Smooth muscle cell (in vitro differentiated cells): Measurements from ENCODE around the gene NR4A2. TPM values are rescaled to one million over a fixed set of nuclear protein-coding genes. Genes with fewer than 3 reads are reported as not detected.

Source experiments
- DNase-seq: peaks from one replicate; lab custom pipeline; 2025; ENCODE audit not compliant: unreplicated experiment; lab: John Stamatoyannopoulos, UW
- H2AFZ ChIP-seq: fragments of 200-600 bp; sonication (generic); 2 replicates; pipeline ENCODE4 v1.6.0; 2016; ENCODE audit warnings: antibody characterized with exemption, low read depth, mild to moderate bottlenecking
- H3F3A ChIP-seq: fragments of 200-600 bp; sonication (generic); 2 replicates; pipeline ENCODE4 v1.6.0; 2017; ENCODE audit warnings: antibody characterized with exemption, low read depth
- H3K27ac ChIP-seq: fragments of 200-600 bp; sonication (generic); 2 replicates; pipeline ENCODE4 v1.5.1; 2016; ENCODE audit warnings: low read depth, mild to moderate bottlenecking
- H3K27me3 ChIP-seq: fragments of 200-600 bp; sonication (generic); 2 replicates; pipeline ENCODE4 v1.6.1; 2016; ENCODE audit warnings: low read depth, mild to moderate bottlenecking
- H3K36me3 ChIP-seq: fragments of 200-600 bp; sonication (generic); 2 replicates; pipeline ENCODE4 v1.5.1; 2016; ENCODE audit warnings: low read depth
- H3K4me1 ChIP-seq: fragments of 200-600 bp; sonication (generic); 2 replicates; pipeline ENCODE4 v1.5.1; 2016; ENCODE audit warnings: low read depth
- H3K4me2 ChIP-seq: fragments of 200-600 bp; sonication (generic); 2 replicates; pipeline ENCODE4 v1.6.0; 2016; ENCODE audit warnings: mild to moderate bottlenecking
- H3K4me3 ChIP-seq: fragments of 200-600 bp; sonication (generic); 2 replicates; pipeline ENCODE4 v1.5.1; 2016; ENCODE audit warnings: mild to moderate bottlenecking
- H3K79me2 ChIP-seq: fragments of 200-600 bp; sonication (generic); 2 replicates; pipeline ENCODE4 v1.6.0; 2016; ENCODE audit warnings: low read depth, mild to moderate bottlenecking
- H3K9ac ChIP-seq: fragments of 200-600 bp; sonication (generic); 2 replicates; pipeline ENCODE4 v1.6.0; 2016; ENCODE audit warnings: low read depth
- H3K9me3 ChIP-seq: fragments of 200-600 bp; sonication (generic); replicated peaks from 2 replicates; pipeline ENCODE4 v1.5.1; 2016; ENCODE audit warnings: low read depth
- H4K20me1 ChIP-seq: fragments of 200-600 bp; sonication (generic); 2 replicates; pipeline ENCODE4 v1.6.0; 2016; ENCODE audit warnings: low read depth
- WGBS: methylation state at CpG from one replicate; pipeline ENCODE4 v1.1.7; 2016; ENCODE audit warnings: low lambda C conversion rate; 5-methylcytosine and 5-hydroxymethylcytosine counted together
- polyA plus RNA-seq: library from polyadenylated mRNA; unstranded; fragments of >200 nt; fragmentation: Nextera tagmentation; extraction: Ambion mirVana; gene quantifications from 2 replicates; pipeline ENCODE4 v1.2.1, GENCODE V29; 2016
- total RNA-seq: library from RNA; depleted of rRNA; stranded (reverse); fragments of >200 nt; gene quantifications from 2 replicates; pipeline ENCODE4 v1.2.3, GENCODE V29; 2014
- TF ChIP-seq, protein P1 (sequence below): fragments of 200-600 bp; sonication (generic); IDR thresholded peaks from 2 replicates; pipeline ENCODE4 v1.5.1; 2017; ENCODE audit warnings: borderline replicate concordance, mild to moderate bottlenecking, antibody characterized with exemption; ENCODE audit not compliant: insufficient read depth, poor library complexity, severe bottlenecking

Gene NR4A2
- total and polyA plus RNA-seq, 2 experiments from 2014 or later: 6.7 to 14.5 TPM

DNA sequence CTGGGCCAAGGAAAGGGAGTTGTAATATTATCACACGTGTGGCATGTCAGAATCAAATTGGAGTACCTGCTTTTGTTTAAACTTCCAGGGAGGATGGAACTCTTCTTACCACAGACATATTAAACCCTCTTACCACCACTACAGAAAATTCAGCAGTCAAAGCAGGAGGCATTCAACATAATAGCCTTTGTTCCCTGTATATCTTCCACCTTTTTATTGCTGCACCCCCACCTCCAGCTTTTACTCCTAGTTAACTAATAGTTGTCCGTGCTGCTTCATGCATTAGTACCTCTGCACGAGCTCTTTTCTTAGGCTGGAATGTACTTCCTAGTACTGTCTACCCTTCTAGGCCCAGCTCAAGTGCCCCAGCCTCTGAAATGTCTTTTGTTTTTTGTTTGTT is 14.9 kb upstream of the NR4A2 start:
- H3K79me2 ChIP-seq: no peaks in the 10 kb centered on the region
- 92% methylated on average over 3 of the region's 3 CpGs for whole genome bisulfite sequencing
- H3K4me1 ChIP-seq: peaks cover 6% of the 10 kb centered on the region
- no peaks in the 10 kb centered on the region for H3K9me3 ChIP-seq
- H3F3A ChIP-seq: peaks cover 6% of the 10 kb centered on the region
- H2AFZ ChIP-seq: no peak overlapping the region
- H3K36me3 ChIP-seq: no peaks in the 10 kb centered on the region
- no peak overlapping the region for H3K4me3 ChIP-seq
- H3K9ac ChIP-seq: no peak overlapping the region
- H3K4me2 ChIP-seq: no peak overlapping the region
- H4K20me1 ChIP-seq: no peaks in the 10 kb centered on the region
- TF ChIP-seq, protein P1, sequence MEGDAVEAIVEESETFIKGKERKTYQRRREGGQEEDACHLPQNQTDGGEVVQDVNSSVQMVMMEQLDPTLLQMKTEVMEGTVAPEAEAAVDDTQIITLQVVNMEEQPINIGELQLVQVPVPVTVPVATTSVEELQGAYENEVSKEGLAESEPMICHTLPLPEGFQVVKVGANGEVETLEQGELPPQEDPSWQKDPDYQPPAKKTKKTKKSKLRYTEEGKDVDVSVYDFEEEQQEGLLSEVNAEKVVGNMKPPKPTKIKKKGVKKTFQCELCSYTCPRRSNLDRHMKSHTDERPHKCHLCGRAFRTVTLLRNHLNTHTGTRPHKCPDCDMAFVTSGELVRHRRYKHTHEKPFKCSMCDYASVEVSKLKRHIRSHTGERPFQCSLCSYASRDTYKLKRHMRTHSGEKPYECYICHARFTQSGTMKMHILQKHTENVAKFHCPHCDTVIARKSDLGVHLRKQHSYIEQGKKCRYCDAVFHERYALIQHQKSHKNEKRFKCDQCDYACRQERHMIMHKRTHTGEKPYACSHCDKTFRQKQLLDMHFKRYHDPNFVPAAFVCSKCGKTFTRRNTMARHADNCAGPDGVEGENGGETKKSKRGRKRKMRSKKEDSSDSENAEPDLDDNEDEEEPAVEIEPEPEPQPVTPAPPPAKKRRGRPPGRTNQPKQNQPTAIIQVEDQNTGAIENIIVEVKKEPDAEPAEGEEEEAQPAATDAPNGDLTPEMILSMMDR: no peak
- no peak overlapping the region for H3K27ac ChIP-seq
- no peak for DNase-seq
- H3K27me3 ChIP-seq: no peaks in the 10 kb centered on the region

DNA sequence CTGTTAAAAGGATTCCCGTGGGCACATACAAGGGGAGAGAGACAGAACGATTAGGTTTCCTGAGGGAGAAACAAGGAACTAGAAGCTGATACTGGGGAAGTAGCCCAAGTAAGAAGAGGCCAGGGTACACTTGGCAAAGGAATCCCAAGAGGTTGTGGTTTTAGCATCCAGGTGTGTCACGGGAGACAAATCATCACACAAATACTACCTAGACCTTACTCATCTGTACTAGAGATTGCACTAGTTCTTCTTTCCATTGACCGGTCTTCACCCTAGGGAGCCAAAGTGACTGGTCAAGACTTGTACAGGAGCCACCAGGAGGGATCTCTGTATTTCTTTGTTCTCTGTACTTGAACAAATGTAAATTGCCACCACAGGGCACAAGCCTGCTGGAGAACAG is 14.2 kb upstream of the NR4A2 start:
- Histone ChIP-seq H3K27ac (no peak overlapping the region), H3K4me2 (no peak overlapping the region)

DNA sequence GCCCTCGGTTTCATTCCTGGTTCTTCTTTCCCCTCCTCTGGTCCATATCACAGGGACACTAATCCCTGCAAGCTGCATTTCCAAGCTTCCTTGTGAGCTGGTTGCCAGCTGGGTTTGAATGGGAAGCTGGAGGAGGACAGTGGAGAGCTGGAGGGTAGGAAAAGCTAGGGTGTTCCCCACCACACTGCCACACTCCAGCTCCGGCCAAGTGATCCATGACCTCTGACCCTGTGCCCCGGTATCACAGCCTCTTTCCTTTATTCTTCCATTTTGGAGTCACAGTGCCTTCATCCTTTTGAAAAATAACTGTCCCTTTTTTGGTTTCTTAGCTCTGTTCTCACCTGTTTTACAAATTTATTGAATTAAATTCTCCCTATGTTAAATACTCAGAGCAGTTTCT is 13.1 kb upstream of the NR4A2 start:
- H3K9ac ChIP-seq: no peak overlapping the region
- TF ChIP-seq, protein P1: no peak
- H3K27ac ChIP-seq: no peak overlapping the region
- H4K20me1 ChIP-seq: no peaks in the 10 kb centered on the region
- 88% methylated on average over 3 of the region's 3 CpGs for WGBS
- peaks cover 6% of the 10 kb centered on the region for H3K4me1 ChIP-seq
- H3K4me3 ChIP-seq: no peak overlapping the region
- peaks cover 8% of the 10 kb centered on the region for H3F3A ChIP-seq
- H3K36me3 ChIP-seq: no peaks in the 10 kb centered on the region
- H3K79me2 ChIP-seq: no peaks in the 10 kb centered on the region
- H2AFZ ChIP-seq: no peak overlapping the region
- no peaks in the 10 kb centered on the region for H3K9me3 ChIP-seq
- no peak overlapping the region for H3K4me2 ChIP-seq
- no peaks in the 10 kb centered on the region for H3K27me3 ChIP-seq
- no peak for DNase-seq

More for the DNA sequence above, 14.2 kb upstream of the NR4A2 start:
- H4K20me1 ChIP-seq: no peaks in the 10 kb centered on the region
- no peaks in the 10 kb centered on the region for H3K79me2 ChIP-seq
- H3K27me3 ChIP-seq: no peaks in the 10 kb centered on the region
- no peaks in the 10 kb centered on the region for H3K36me3 ChIP-seq
- H3F3A ChIP-seq: peaks cover 6% of the 10 kb centered on the region
- WGBS: 69% methylated on average over 4 of the region's 4 CpGs
- TF ChIP-seq, protein P1: no peak
- no peak for DNase-seq
- peaks cover 6% of the 10 kb centered on the region for H3K4me1 ChIP-seq
- no peaks in the 10 kb centered on the region for H3K9me3 ChIP-seq
- H3K9ac ChIP-seq: no peak overlapping the region
- no peak overlapping the region for H3K4me3 ChIP-seq
- H2AFZ ChIP-seq: no peak overlapping the region

DNA sequence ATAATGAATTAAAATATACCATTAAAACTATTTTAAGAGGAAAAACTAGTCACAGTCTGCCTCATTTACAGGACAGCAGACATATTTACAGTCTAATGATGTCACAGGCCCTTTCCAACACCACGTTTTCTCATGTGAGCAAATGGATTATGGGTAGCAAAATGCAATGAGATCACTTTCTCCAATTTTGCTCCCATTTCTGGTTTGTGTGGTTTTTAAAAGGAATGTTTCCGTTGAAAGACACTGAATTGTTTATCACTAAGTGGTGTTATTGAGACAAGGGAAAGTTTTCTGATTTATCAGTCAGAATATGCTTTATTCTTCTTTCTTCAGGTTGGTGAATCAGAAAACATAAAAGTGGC is 11.4 kb upstream of the NR4A2 start:
- Histone ChIP-seq H3K9me3 (no peaks in the 10 kb centered on the region), H3K4me1 (peaks cover 6% of the 10 kb centered on the region), H2AFZ (no peak overlapping the region), H3K27me3 (no peaks in the 10 kb centered on the region), H3K79me2 (no peaks in the 10 kb centered on the region), H3K4me3 (no peak overlapping the region), H3K27ac (peak overlapping the region; percentile 100), H3K4me2 (no peak overlapping the region), H3K36me3 (no peaks in the 10 kb centered on the region), H4K20me1 (no peaks in the 10 kb centered on the region), H3K9ac (no peak overlapping the region), H3F3A (peaks cover 16% of the 10 kb centered on the region)
- TF ChIP-seq, protein P1: no peak
- no peak for DNase-seq
- WGBS: 47% methylated on average over 2 of the region's 2 CpGs
